HL-60 (cell line): Measurements from ENCODE around the gene HOXD4.
A peak's percentile ranks its signal among the peaks of the same experiment; 100 is the strongest.

Source experiments
- DNase-seq, 2 experiments: peaks; one replicate each; pipeline ENCODE4 v3.0.0-alpha.2; 2010 to 2020; ENCODE audit warnings: low read depth in 1 of 2, low spot score in 1 of 2
- H3K27ac ChIP-seq: fragments of 250-450 bp; sonication (Bioruptor Pico); replicated peaks from 2 replicates; pipeline ENCODE4 v1.5.1; 2020; ENCODE audit warnings: mild to moderate bottlenecking, moderate library complexity
- H3K27me3 ChIP-seq: fragments of 250-450 bp; sonication (Bioruptor Pico); 2 replicates; pipeline ENCODE4 v1.5.1; 2021; ENCODE audit warnings: mild to moderate bottlenecking, moderate library complexity; ENCODE audit not compliant: insufficient read depth, poor library complexity, severe bottlenecking
- H3K4me3 ChIP-seq: replicated peaks from 2 replicates; pipeline ENCODE4 v1.5.1; 2011; ENCODE audit warnings: mild to moderate bottlenecking, control low read depth, low read length; ENCODE audit not compliant: insufficient read depth
- CTCF ChIP-seq: IDR thresholded peaks from one replicate; pipeline ENCODE4 v1.5.1; 2011; ENCODE audit warnings: low read length, control low read depth, inconsistent platforms; ENCODE audit not compliant: insufficient read depth
- GABPA ChIP-seq: IDR thresholded peaks from 2 replicates; pipeline ENCODE4 v1.6.1; 2012; ENCODE audit warnings: low read depth
- POLR2AphosphoS5 ChIP-seq: IDR thresholded peaks from 2 replicates; pipeline ENCODE4 v1.6.1; 2012; ENCODE audit warnings: low read depth
- REST ChIP-seq: IDR thresholded peaks from 2 replicates; pipeline ENCODE4 v1.6.1; 2012; ENCODE audit warnings: low read depth; ENCODE audit not compliant: insufficient replicate concordance
- SPI1 ChIP-seq: IDR thresholded peaks from 2 replicates; pipeline ENCODE4 v1.6.1; 2012; ENCODE audit warnings: low read depth, mild to moderate bottlenecking, borderline replicate concordance

Gene HOXD4

GRCh38 chr2:176114120-176114929 lies 37.0 kb upstream of the HOXD4 start:
- H3K4me3 ChIP-seq = no peak overlapping the region
- H3K27me3 ChIP-seq = peaks cover 83% of the 10 kb centered on the region
- TF ChIP-seq CTCF (no peak), POLR2AphosphoS5 (no peak), SPI1 (no peak), REST (no peak), GABPA (no peak)
- no peak for DNase-seq
- H3K27ac ChIP-seq = no peak overlapping the region

GRCh38 chr2:176114930-176115625 lies 36.3 kb upstream of the HOXD4 start:
- no peak for DNase-seq
- Histone ChIP-seq H3K27ac (no peak overlapping the region), H3K4me3 (no peak overlapping the region), H3K27me3 (peaks cover 83% of the 10 kb centered on the region)
- TF ChIP-seq SPI1 = peak; percentile 22; the same call in 1 of the 2 replicates
- TF ChIP-seq REST = no peak

- Histone ChIP-seq H3K4me3 (no peak within 1 kb of the TSS), H3K27me3 (peaks cover 90% of the 10 kb centered on the region), H3K27ac (no peak within 1 kb of the TSS)
- no peak for DNase-seq
- TF ChIP-seq POLR2AphosphoS5 = no peak
- TF ChIP-seq CTCF = no peak
- no peak for TF ChIP-seq REST
- no peak for TF ChIP-seq GABPA
- TF ChIP-seq SPI1 = no peak
These were observed 35.2 kb upstream of the HOXD4 start, which contains the start of gene HOXD10 for GRCh38 chr2:176115883-176116813. Gene HOXD10 (plus strand): TSS chr2:176116778. CDS start chr2:176116834, 56 bp downstream.
